ENCODE measurements around the gene HK1. TPM values are rescaled to one million over a fixed set of nuclear protein-coding genes. Genes with fewer than 3 reads are reported as not detected.
A peak's percentile ranks its signal among the peaks of the same experiment; 100 is the strongest.

HK1 gene
- total RNA-seq, 1 experiment from 2014 or later: 140 TPM

DNA sequence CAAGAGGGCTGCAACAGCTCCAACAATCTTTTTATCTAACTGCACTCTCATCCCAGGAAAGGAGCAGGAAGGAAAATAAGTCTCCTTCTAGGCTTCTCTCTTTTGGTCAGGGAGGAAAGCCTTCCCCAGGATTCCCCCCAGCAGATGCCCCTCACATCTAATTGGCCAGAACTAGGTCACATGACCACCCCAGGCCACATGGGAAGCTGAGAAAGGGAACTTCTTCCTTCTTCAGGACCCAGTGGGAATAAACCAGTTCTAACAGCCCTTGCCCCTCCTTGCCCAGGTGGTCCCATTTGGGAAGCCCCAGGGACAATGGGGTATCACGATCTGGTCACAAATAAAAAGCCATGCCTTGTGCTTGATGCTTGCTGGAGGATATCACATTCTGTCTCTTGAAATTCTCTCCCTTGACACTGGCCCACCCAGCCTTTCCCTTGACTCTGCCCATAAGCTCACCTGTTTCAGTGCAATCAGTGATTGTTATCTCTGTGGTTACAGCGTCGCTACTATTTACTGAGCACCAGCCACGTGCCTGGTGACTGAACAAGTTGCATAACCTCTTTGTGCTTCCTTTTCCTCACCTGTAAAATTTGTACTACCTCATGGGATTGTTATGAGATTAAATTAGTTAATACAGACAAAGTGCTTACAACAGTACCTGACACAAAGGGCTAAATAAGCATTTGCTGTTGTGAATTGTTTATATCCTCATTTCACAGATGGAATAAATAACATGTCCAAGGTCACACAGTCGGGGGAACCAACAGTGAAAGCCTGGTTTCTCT, 147.4 kb downstream of the HK1 start:
- H3K4me3 ChIP-seq: no peak overlapping the region
- peak overlapping the region; percentile 12 for H3K4me2 ChIP-seq
- TF ChIP-seq, protein P1, sequence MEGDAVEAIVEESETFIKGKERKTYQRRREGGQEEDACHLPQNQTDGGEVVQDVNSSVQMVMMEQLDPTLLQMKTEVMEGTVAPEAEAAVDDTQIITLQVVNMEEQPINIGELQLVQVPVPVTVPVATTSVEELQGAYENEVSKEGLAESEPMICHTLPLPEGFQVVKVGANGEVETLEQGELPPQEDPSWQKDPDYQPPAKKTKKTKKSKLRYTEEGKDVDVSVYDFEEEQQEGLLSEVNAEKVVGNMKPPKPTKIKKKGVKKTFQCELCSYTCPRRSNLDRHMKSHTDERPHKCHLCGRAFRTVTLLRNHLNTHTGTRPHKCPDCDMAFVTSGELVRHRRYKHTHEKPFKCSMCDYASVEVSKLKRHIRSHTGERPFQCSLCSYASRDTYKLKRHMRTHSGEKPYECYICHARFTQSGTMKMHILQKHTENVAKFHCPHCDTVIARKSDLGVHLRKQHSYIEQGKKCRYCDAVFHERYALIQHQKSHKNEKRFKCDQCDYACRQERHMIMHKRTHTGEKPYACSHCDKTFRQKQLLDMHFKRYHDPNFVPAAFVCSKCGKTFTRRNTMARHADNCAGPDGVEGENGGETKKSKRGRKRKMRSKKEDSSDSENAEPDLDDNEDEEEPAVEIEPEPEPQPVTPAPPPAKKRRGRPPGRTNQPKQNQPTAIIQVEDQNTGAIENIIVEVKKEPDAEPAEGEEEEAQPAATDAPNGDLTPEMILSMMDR (conservative IDR thresholded peaks at IDR 0.05): no peak
- TF ChIP-seq EZH2 (IDR thresholded peaks at IDR 0.05; ENCODE audit: low read depth): no peak
- peak; percentile 69 to 98 for DNase-seq
- BruUV-seq (replicated peaks): no TSS peak
- H2AFZ ChIP-seq: no peak overlapping the region
- no peaks in the 10 kb centered on the region for H3K9me3 ChIP-seq (ENCODE audit: insufficient read depth, low read depth)
- peaks cover 27% of the 10 kb centered on the region for H3F3A ChIP-seq (ENCODE audit: insufficient read depth, low read depth)
- intact Hi-C loops (cut with micrococcal nuclease; ENCODE audit: unreplicated experiment): loop anchor here (1.0 to 2.0 kb wide), 4 partner anchors 13 to 89 kb away; partner anchors contain the start of gene TSPAN15
- POLR2A ChIA-PET (ENCODE audit: unreplicated experiment): interaction anchor here (0.5 to 0.7 kb wide), 4 partner anchors 13 to 194 kb away, joined by 3 to 6 read pairs (median 4); no protein-coding TSS in a partner anchor
- no peaks in the 10 kb centered on the region for H3K9me2 ChIP-seq (ENCODE audit: insufficient read depth)
- no peaks in the 10 kb centered on the region for H3K36me3 ChIP-seq (ENCODE audit: low read depth)
- no peaks in the 10 kb centered on the region for H4K20me1 ChIP-seq (ENCODE audit: insufficient read depth)
- H3K79me2 ChIP-seq (ENCODE audit: low read depth): no peaks in the 10 kb centered on the region
- H3K4me1 ChIP-seq (replicated peaks; ENCODE audit: insufficient read depth): peaks cover 28% of the 10 kb centered on the region
- CTCF ChIA-PET: interaction anchor here (0.6 to 1.5 kb wide), 3 partner anchors 17 to 211 kb away, joined by 4 to 5 read pairs (median 4); no protein-coding TSS in a partner anchor
- peak overlapping the region; percentile 44 for H3K27ac ChIP-seq
- H3K27me3 ChIP-seq (ENCODE audit: insufficient read depth, low read depth): peaks cover 10% of the 10 kb centered on the region; the same call in 1 of the 2 replicates

DNA sequence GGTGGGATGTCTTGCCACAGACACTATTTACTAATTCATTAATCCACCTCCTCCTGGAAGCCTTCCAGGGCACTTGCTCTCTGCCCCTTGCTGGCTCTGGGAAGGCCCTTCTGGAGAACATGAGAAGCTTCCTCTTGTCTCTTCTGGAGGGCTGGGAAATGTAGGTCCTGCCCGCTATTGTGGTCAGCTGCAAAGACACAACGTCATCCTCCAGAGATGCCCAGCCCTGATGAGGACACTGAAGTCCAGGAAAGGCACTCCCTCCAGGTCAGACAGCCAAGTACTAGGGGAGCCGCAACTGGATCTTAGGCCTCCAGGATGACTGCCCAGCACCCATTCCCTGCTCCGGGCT, 148.1 kb downstream of the HK1 start:
- intact Hi-C loops (cut with micrococcal nuclease; ENCODE audit: unreplicated experiment): loop anchor here (1.0 to 2.0 kb wide), 4 partner anchors 12 to 88 kb away; partner anchors contain the start of gene TSPAN15
- no TSS peak for BruUV-seq (replicated peaks)
- H3F3A ChIP-seq (ENCODE audit: insufficient read depth, low read depth): peaks cover 27% of the 10 kb centered on the region
- peak; percentile 53 to 57 for DNase-seq
- no peak for TF ChIP-seq EZH2 (IDR thresholded peaks at IDR 0.05; ENCODE audit: low read depth)
- TF ChIP-seq, protein P1 (conservative IDR thresholded peaks at IDR 0.05): no peak
- peaks cover 28% of the 10 kb centered on the region for H3K4me1 ChIP-seq (replicated peaks; ENCODE audit: insufficient read depth)
- peak overlapping the region; percentile 32 for H3K4me2 ChIP-seq
- ChIA-PET CTCF (interaction anchor here (1.5 kb wide), 1 partner anchor 20 kb away, joined by 5 read pairs; no protein-coding TSS in a partner anchor), POLR2A (ENCODE audit: unreplicated experiment) (no interaction called here)
- peak overlapping the region; percentile 44 for H3K27ac ChIP-seq
- peaks cover 10% of the 10 kb centered on the region; the same call in 1 of the 2 replicates for H3K27me3 ChIP-seq (ENCODE audit: insufficient read depth, low read depth)
- H3K4me3 ChIP-seq: no peak overlapping the region
- H3K9me3 ChIP-seq (ENCODE audit: insufficient read depth, low read depth): no peaks in the 10 kb centered on the region
- H3K79me2 ChIP-seq (ENCODE audit: low read depth): no peaks in the 10 kb centered on the region
- no peak overlapping the region for H2AFZ ChIP-seq
- no peaks in the 10 kb centered on the region for H4K20me1 ChIP-seq (ENCODE audit: insufficient read depth)
- no peaks in the 10 kb centered on the region for H3K9me2 ChIP-seq (ENCODE audit: insufficient read depth)
- H3K36me3 ChIP-seq (ENCODE audit: low read depth): no peaks in the 10 kb centered on the region

DNA sequence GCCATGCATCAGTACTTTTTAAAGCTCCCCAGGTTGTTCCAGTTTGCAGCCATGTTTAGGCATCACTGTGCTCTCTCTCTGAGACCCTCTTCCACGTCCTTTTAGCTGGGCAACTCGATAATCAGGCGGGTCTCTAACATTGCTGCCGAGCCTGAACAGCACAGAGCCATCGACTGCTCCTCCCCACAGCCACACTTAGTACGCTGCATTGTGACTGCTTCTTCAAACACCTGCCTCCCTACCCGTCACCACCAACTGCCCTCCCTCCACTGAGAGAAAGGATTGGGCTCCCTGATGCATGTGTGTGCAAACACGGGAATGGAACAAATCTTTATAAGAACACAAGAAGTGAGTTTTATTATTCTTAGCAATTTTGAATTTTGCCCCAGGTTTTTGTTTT, 149.9 kb downstream of the HK1 start:
- TF ChIP-seq, protein P1 (conservative IDR thresholded peaks at IDR 0.05): no peak
- TF ChIP-seq EZH2 (IDR thresholded peaks at IDR 0.05; ENCODE audit: low read depth): no peak
- H3K36me3 ChIP-seq (ENCODE audit: low read depth): no peaks in the 10 kb centered on the region
- H3K4me3 ChIP-seq: no peak overlapping the region
- H3K27me3 ChIP-seq (ENCODE audit: insufficient read depth, low read depth): no peaks in the 10 kb centered on the region
- no peaks in the 10 kb centered on the region for H3K79me2 ChIP-seq (ENCODE audit: low read depth)
- peaks cover 27% of the 10 kb centered on the region for H3F3A ChIP-seq (ENCODE audit: insufficient read depth, low read depth)
- no TSS peak for BruUV-seq (replicated peaks)
- ChIA-PET POLR2A (ENCODE audit: unreplicated experiment) (no interaction called here), CTCF (no interaction called here)
- no peak for DNase-seq
- intact Hi-C loops (cut with micrococcal nuclease; ENCODE audit: unreplicated experiment): no loop called here
- no peak overlapping the region for H3K4me2 ChIP-seq
- no peak overlapping the region for H3K27ac ChIP-seq
- no peaks in the 10 kb centered on the region for H3K9me2 ChIP-seq (ENCODE audit: insufficient read depth)
- H3K9me3 ChIP-seq (ENCODE audit: insufficient read depth, low read depth): no peaks in the 10 kb centered on the region
- H3K4me1 ChIP-seq (replicated peaks; ENCODE audit: insufficient read depth): peaks cover 28% of the 10 kb centered on the region
- no peaks in the 10 kb centered on the region for H4K20me1 ChIP-seq (ENCODE audit: insufficient read depth)
- no peak overlapping the region for H2AFZ ChIP-seq
